K562 (cell line): ENCODE data around the gene HPX. TPM values are rescaled to one million over a fixed set of nuclear protein-coding genes. Genes with fewer than 3 reads are reported as not detected.

Source experiments
- CBX5 ChIP-seq: IDR thresholded peaks from 2 replicates; pipeline ENCODE4 v1.6.1; 2014; ENCODE audit warnings: low read depth, borderline replicate concordance
- CHD2 ChIP-seq: IDR thresholded peaks from 2 replicates; pipeline ENCODE4 v1.6.1; 2011; ENCODE audit warnings: low read depth, low read length
- CREB3 ChIP-seq: fragments of 450-650 bp; conservative IDR thresholded peaks from 2 replicates; pipeline ENCODE4 v1.6.1; 2016; ENCODE audit warnings: missing genetic modification characterization, low read depth, mild to moderate bottlenecking, missing compliant biosample characterization, moderate library complexity
- CREM ChIP-seq: IDR thresholded peaks from 2 replicates; pipeline ENCODE4 v1.6.1; 2014; ENCODE audit warnings: antibody characterized with exemption, low read depth
- HMG20A ChIP-seq: fragments of 450-650 bp; formaldehyde crosslinking; conservative IDR thresholded peaks from 2 replicates; pipeline ENCODE4 v1.4.0; 2020; ENCODE audit warnings: mild to moderate bottlenecking, mixed read lengths
- KDM2B ChIP-seq: fragments of 250-450 bp; sonication (Bioruptor Pico); IDR thresholded peaks from 2 replicates; pipeline ENCODE4 v1.8.0; 2021; ENCODE audit warnings: mild to moderate bottlenecking, moderate library complexity
- MCM5 ChIP-seq: fragments of 450-650 bp; IDR thresholded peaks from 2 replicates; pipeline ENCODE4 v1.6.1; 2016; ENCODE audit warnings: low read depth
- PHTF2 ChIP-seq: fragments of 250-450 bp; sonication (Bioruptor Pico); IDR thresholded peaks from 2 replicates; pipeline ENCODE4 v1.5.0; 2021; ENCODE audit warnings: mild to moderate bottlenecking
- POLR2B ChIP-seq: fragments of 450-650 bp; IDR thresholded peaks from 2 replicates; pipeline ENCODE4 v1.6.1; 2018; ENCODE audit warnings: low read depth; ENCODE audit not compliant: partially characterized antibody
- THRAP3 ChIP-seq: fragments of 450-650 bp; IDR thresholded peaks from 2 replicates; pipeline ENCODE4 v1.6.1; 2016; ENCODE audit warnings: mild to moderate bottlenecking, inconsistent platforms, borderline replicate concordance
- TRIM28 ChIP-seq: fragments of 450-650 bp; IDR thresholded peaks from 2 replicates; pipeline ENCODE4 v1.6.1; 2017
- ZKSCAN8 ChIP-seq: fragments of 200-800 bp; sonication (Bioruptor generic); IDR thresholded peaks from 2 replicates; pipeline ENCODE4 v1.6.1; 2016; ENCODE audit warnings: missing genetic modification characterization, missing compliant biosample characterization
- ZNF76 ChIP-seq: fragments of 250-450 bp; sonication (Bioruptor Pico); IDR thresholded peaks from 2 replicates; pipeline ENCODE4 v1.4.0; 2020; ENCODE audit warnings: mild to moderate bottlenecking, moderate library complexity, borderline replicate concordance
- polyA plus RNA-seq, 8 experiments: library from polyadenylated mRNA; depleted of rRNA in 4 of 8; stranded (reverse) in 5 of 8; unstranded in 3 of 8; fragments of >200 nt; fragmentation: Nextera tagmentation in 2 of 8; fragmentation: Illumina TruSeq in 1 of 8; extraction: Ambion mirVana in 2 of 8; extraction: Trizol in 1 of 8; gene quantifications; 2 replicates each; pipeline versions ENCODE4 v1.2.1 to v1.2.3, GENCODE V29; 2011 to 2014; ENCODE audit warnings: inconsistent platforms in 1 of 8, missing spikeins in 1 of 8
- total RNA-seq, 7 experiments: library from RNA; depleted of rRNA in 6 of 7; stranded (reverse); fragments of >200 nt in 6 of 7; fragmentation: Illumina TruSeq in 2 of 7; extraction: Trizol in 2 of 7; gene quantifications; 2 replicates each; pipeline versions ENCODE4 v1.2.1 to v1.2.3, GENCODE V29; 2011 to 2021; ENCODE audit warnings: low replicate concordance in 1 of 7
- TF ChIP-seq, protein P1 (sequence below): sonication (generic); formaldehyde crosslinking; IDR thresholded peaks from 2 replicates; pipeline ENCODE4 v1.4.0; 2020; ENCODE audit warnings: mild to moderate bottlenecking, missing genetic modification reagents
- TF ChIP-seq, protein P2 (sequence below): fragments of 150-350 bp; IDR thresholded peaks from 2 replicates; pipeline ENCODE4 v1.6.1; 2014; ENCODE audit warnings: low read depth, mild to moderate bottlenecking, low read length, borderline replicate concordance

Gene HPX
- total and polyA plus RNA-seq, 9 of the 15 experiments (the other 6 are each of a cell fraction or from before 2014, with no cell fraction given): 0.12 to 1.2 (median 0.49) TPM; not detected in 1

DNA sequence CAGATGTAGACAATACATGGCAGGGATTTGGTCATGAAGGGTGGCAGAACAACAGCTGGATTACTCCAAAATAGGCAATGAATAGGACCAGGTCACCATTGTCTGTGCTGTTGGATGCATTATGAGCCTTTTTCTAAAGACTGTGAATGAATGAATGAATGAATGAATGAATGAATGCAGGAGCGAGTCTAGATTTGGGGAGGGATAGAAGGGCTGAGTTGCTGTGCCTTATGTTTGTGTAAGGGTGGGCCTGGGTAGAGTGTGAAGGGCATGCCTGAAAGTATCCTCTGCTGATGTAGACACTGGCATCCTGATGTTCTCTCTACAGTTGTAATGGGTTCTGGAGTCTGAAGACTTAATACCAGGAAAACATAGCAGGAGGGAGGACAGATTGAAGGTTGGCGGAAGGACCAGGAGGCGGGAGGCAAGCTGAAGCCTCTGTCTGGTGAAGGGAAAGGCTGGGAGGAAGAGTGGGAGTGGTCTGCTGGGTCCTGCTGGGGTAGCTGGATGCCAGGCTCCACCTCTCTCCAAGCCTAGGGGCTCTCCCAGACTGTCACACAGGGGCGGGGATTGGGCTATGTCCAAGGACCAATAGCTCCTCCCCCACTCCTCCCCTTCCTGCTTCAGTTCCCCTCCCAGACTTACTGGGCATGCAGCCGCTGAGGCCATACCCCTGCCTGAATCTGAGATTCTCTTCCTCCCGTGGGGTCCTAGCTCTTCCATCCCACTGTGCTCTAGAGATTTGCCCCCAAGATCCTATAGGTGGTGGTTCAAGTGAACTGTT is 28.1 kb upstream of the HPX start (continued):
- TF ChIP-seq POLR2B (peak; percentile 54), CBX5 (no peak), MCM5 (no peak), CHD2 (no peak), PHTF2 (no peak), ZNF76 (CRISPR knock-in tag) (no peak), HMG20A (CRISPR knock-in tag) (no peak), THRAP3 (no peak), CREM (peak; percentile 34; the same call in 1 of the 2 replicates), TRIM28 (no peak), ZKSCAN8 (no peak), CREB3 (tag) (no peak), KDM2B (no peak)
- TF ChIP-seq, protein P1, sequence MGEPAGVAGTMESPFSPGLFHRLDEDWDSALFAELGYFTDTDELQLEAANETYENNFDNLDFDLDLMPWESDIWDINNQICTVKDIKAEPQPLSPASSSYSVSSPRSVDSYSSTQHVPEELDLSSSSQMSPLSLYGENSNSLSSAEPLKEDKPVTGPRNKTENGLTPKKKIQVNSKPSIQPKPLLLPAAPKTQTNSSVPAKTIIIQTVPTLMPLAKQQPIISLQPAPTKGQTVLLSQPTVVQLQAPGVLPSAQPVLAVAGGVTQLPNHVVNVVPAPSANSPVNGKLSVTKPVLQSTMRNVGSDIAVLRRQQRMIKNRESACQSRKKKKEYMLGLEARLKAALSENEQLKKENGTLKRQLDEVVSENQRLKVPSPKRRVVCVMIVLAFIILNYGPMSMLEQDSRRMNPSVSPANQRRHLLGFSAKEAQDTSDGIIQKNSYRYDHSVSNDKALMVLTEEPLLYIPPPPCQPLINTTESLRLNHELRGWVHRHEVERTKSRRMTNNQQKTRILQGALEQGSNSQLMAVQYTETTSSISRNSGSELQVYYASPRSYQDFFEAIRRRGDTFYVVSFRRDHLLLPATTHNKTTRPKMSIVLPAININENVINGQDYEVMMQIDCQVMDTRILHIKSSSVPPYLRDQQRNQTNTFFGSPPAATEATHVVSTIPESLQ (CRISPR knock-in tag): no peak
- TF ChIP-seq, protein P2, sequence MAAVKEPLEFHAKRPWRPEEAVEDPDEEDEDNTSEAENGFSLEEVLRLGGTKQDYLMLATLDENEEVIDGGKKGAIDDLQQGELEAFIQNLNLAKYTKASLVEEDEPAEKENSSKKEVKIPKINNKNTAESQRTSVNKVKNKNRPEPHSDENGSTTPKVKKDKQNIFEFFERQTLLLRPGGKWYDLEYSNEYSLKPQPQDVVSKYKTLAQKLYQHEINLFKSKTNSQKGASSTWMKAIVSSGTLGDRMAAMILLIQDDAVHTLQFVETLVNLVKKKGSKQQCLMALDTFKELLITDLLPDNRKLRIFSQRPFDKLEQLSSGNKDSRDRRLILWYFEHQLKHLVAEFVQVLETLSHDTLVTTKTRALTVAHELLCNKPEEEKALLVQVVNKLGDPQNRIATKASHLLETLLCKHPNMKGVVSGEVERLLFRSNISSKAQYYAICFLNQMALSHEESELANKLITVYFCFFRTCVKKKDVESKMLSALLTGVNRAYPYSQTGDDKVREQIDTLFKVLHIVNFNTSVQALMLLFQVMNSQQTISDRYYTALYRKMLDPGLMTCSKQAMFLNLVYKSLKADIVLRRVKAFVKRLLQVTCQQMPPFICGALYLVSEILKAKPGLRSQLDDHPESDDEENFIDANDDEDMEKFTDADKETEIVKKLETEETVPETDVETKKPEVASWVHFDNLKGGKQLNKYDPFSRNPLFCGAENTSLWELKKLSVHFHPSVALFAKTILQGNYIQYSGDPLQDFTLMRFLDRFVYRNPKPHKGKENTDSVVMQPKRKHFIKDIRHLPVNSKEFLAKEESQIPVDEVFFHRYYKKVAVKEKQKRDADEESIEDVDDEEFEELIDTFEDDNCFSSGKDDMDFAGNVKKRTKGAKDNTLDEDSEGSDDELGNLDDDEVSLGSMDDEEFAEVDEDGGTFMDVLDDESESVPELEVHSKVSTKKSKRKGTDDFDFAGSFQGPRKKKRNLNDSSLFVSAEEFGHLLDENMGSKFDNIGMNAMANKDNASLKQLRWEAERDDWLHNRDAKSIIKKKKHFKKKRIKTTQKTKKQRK: no peak
